SK-N-SH (cell line): Measurements from ENCODE around the gene TOP3A. TPM values are rescaled to one million over a fixed set of nuclear protein-coding genes. Genes with fewer than 3 reads are reported as not detected.

Experiments
- CTCF ChIA-PET: fragments of 300-600, 350-600 bp; formaldehyde crosslinking; extraction: SDS; loops from one replicate; lab custom pipeline; 2021; lab: Yijun Ruan, JAX
- POLR2A ChIA-PET: fragments of 350-600 bp; sonication (Branson Sonifier 250); formaldehyde crosslinking; extraction: SDS; loops from one replicate; lab custom pipeline; 2020; ENCODE audit warnings: antibody characterized with exemption, inconsistent platforms; lab: Yijun Ruan, JAX
- DNase-seq: peaks from one replicate; pipeline ENCODE4 v3.0.0; 2012
- H2AFZ ChIP-seq: fragments of 200-600 bp; sonication (generic); 2 replicates; pipeline ENCODE4 v1.8.1; 2016; ENCODE audit warnings: antibody characterized with exemption, mild to moderate bottlenecking, low read depth
- H3F3A ChIP-seq: fragments of 200-600 bp; sonication (generic); replicated peaks from 2 replicates; pipeline ENCODE3; 2016; ENCODE audit warnings: antibody characterized with exemption, mild to moderate bottlenecking; ENCODE audit not compliant: insufficient read depth
- H3K27ac ChIP-seq, 2 experiments: fragments of 200-500 bp in 1 of 2; fragments of 200-600 bp in 1 of 2; sonication (Bioruptor generic) in 1 of 2; sonication (generic), shearing (Covaris generic) in 1 of 2; 2 replicates each; pipeline versions ENCODE4 v1.5.1 to v1.6.1; 2014 to 2016; ENCODE audit warnings: low read depth in 2 of 2, inconsistent platforms in 1 of 2, low read length in 1 of 2, mild to moderate bottlenecking in 1 of 2, mixed read lengths in 1 of 2
- H3K27me3 ChIP-seq: fragments of 200-600 bp; sonication (generic), shearing (Covaris generic); 2 replicates; pipeline ENCODE4 v1.6.1; 2016; ENCODE audit warnings: mixed run types; ENCODE audit not compliant: insufficient read depth
- H3K36me3 ChIP-seq, 2 experiments: fragments of 200-500 bp in 1 of 2; fragments of 200-600 bp in 1 of 2; sonication (Bioruptor generic) in 1 of 2; sonication (generic) in 1 of 2; replicated peaks in 1 of 2; 2 replicates each; pipeline versions ENCODE3 to v1.5.1; 2014 to 2016; ENCODE audit warnings: low read length in 1 of 2, mild to moderate bottlenecking in 1 of 2; ENCODE audit not compliant: insufficient read depth in 2 of 2, control insufficient read depth in 1 of 2
- H3K4me1 ChIP-seq, 2 experiments: fragments of 200-500 bp in 1 of 2; fragments of 200-600 bp in 1 of 2; sonication (Bioruptor generic) in 1 of 2; sonication (generic), shearing (Covaris generic) in 1 of 2; 2 replicates each; pipeline versions ENCODE4 v1.5.1 to v1.6.1; 2014 to 2016; ENCODE audit warnings: low read depth in 1 of 2, low read length in 1 of 2, mixed run types in 1 of 2; ENCODE audit not compliant: insufficient read depth in 2 of 2, control insufficient read depth in 1 of 2
- H3K4me2 ChIP-seq: fragments of 200-600 bp; sonication (generic), shearing (Covaris generic); 2 replicates; pipeline ENCODE4 v1.6.1; 2017; ENCODE audit warnings: mixed run types
- H3K4me3 ChIP-seq, 2 experiments: fragments of 200-500 bp in 1 of 2; fragments of 200-600 bp in 1 of 2; sonication (Bioruptor generic) in 1 of 2; sonication (generic), shearing (Covaris generic) in 1 of 2; 2 replicates each; pipeline versions ENCODE4 v1.5.1 to v1.8.1; 2014 to 2016; ENCODE audit warnings: low read depth in 2 of 2, inconsistent platforms in 1 of 2, low read length in 1 of 2, mild to moderate bottlenecking in 1 of 2, mixed read lengths in 1 of 2, moderate library complexity in 1 of 2
- H3K79me2 ChIP-seq: fragments of 200-600 bp; sonication (generic); 2 replicates; pipeline ENCODE4 v1.8.1; 2017; ENCODE audit warnings: mild to moderate bottlenecking; ENCODE audit not compliant: insufficient read depth
- H3K9ac ChIP-seq: fragments of 200-600 bp; sonication (generic); 2 replicates; pipeline ENCODE4 v1.6.1; 2017; ENCODE audit warnings: mixed run types
- H3K9me2 ChIP-seq: fragments of 200-600 bp; sonication (generic); 2 replicates; pipeline ENCODE4 v1.6.1; 2017; ENCODE audit warnings: mixed run types
- H3K9me3 ChIP-seq: fragments of 200-600 bp; sonication (generic); 2 replicates; pipeline ENCODE4 v1.6.1; 2017; ENCODE audit warnings: mixed run types, mild to moderate bottlenecking, moderate library complexity
- H4K20me1 ChIP-seq: fragments of 200-600 bp; sonication (generic); 2 replicates; pipeline ENCODE4 v1.6.1; 2017; ENCODE audit warnings: mild to moderate bottlenecking, mixed run types; ENCODE audit not compliant: insufficient read depth
- ELF1 ChIP-seq: IDR thresholded peaks from 2 replicates; pipeline ENCODE4 v1.4.0; 2012
- EZH2phosphoT487 ChIP-seq: fragments of 200-600 bp; sonication (generic); IDR thresholded peaks from 2 replicates; pipeline ENCODE4 v1.6.1; 2017; ENCODE audit warnings: low read depth, mixed run types, mild to moderate bottlenecking, antibody characterized with exemption, moderate library complexity, borderline replicate concordance
- FOSL2 ChIP-seq: IDR thresholded peaks from 2 replicates; pipeline ENCODE4 v1.4.0; 2012; ENCODE audit warnings: low read depth, mild to moderate bottlenecking, moderate library complexity, borderline replicate concordance
- FOXJ3 ChIP-seq: sonication (generic); formaldehyde crosslinking; IDR thresholded peaks from 2 replicates; pipeline ENCODE4 v1.5.1; 2020; ENCODE audit warnings: mild to moderate bottlenecking, missing genetic modification reagents
- MXI1 ChIP-seq: IDR thresholded peaks from 2 replicates; pipeline ENCODE4 v1.6.1; 2012; ENCODE audit warnings: mild to moderate bottlenecking, low read depth, low read length, improper control_type of control experiment
- NFIC ChIP-seq: IDR thresholded peaks from 2 replicates; pipeline ENCODE4 v1.4.0; 2012; ENCODE audit warnings: borderline replicate concordance
- SIN3A ChIP-seq: IDR thresholded peaks from 2 replicates; pipeline ENCODE4 v1.6.1; 2012; ENCODE audit warnings: low read depth, mild to moderate bottlenecking, low read length, moderate library complexity, borderline replicate concordance
- SMC3 ChIP-seq: IDR thresholded peaks from 2 replicates; pipeline ENCODE4 v1.6.1; 2012; ENCODE audit warnings: low read depth, low read length, improper control_type of control experiment
- TEAD4 ChIP-seq: IDR thresholded peaks from 2 replicates; pipeline ENCODE4 v1.4.0; 2012; ENCODE audit warnings: mild to moderate bottlenecking, borderline replicate concordance; ENCODE audit not compliant: insufficient read depth
- YY1 ChIP-seq: IDR thresholded peaks from 2 replicates; pipeline ENCODE4 v1.4.0; 2012; ENCODE audit warnings: low read depth, mild to moderate bottlenecking
- WGBS: methylation state at CpG from one replicate; pipeline ENCODE4 v1.1.6; 2017; ENCODE audit warnings: low lambda C conversion rate; 5-methylcytosine and 5-hydroxymethylcytosine counted together
- polyA plus RNA-seq, 3 experiments: library from polyadenylated mRNA; depleted of rRNA; stranded (reverse); fragments of >200 nt; gene quantifications; 2 replicates each; pipeline ENCODE4 v1.2.3, GENCODE V29; 2012
- TF ChIP-seq, protein P1 (sequence below): fragments of 200-600 bp; sonication (generic); IDR thresholded peaks from 2 replicates; pipeline ENCODE4 v1.6.1; 2017; ENCODE audit warnings: antibody characterized with exemption, mild to moderate bottlenecking, moderate library complexity
- TF ChIP-seq, protein P2 (sequence below): IDR thresholded peaks from 2 replicates; pipeline ENCODE4 v1.4.0; 2012; ENCODE audit warnings: low read depth, borderline replicate concordance
- TF ChIP-seq, protein P3 (sequence below): fragments of 150-350 bp; IDR thresholded peaks from 2 replicates; pipeline ENCODE4 v1.6.1; 2017; ENCODE audit warnings: antibody characterized with exemption, low read length, low read depth, borderline replicate concordance
- TF ChIP-seq, protein P4 (sequence below): IDR thresholded peaks from 2 replicates; pipeline ENCODE4 v1.6.1; 2012; ENCODE audit warnings: mild to moderate bottlenecking, low read depth, low read length, moderate library complexity

Gene TOP3A
- polyA plus RNA-seq, 1 of the 3 experiments (the other 2 are of a cell fraction), result 14.7 TPM

GRCh38 chr17:18247613-18248001 lies 67.2 kb downstream of the TOP3A start:
- H3K36me3 ChIP-seq, result peaks cover 26 to 73% of the 10 kb centered on the region in 2 experiments
- POLR2A ChIA-PET, result interaction anchor here (0.6 kb wide), 1 partner anchor 21 kb away, joined by 3 read pairs; no protein-coding TSS in a partner anchor

GRCh38 chr17:18246880-18247612 lies 67.7 kb downstream of the TOP3A start:
- H3K79me2 ChIP-seq, result no peaks in the 10 kb centered on the region
- peaks cover 14% of the 10 kb centered on the region for H3F3A ChIP-seq
- DNase-seq, result peak; percentile 87
- WGBS, result 88% methylated on average over 43 of the region's 46 CpGs
- TF ChIP-seq SIN3A, result no peak
- no peak for TF ChIP-seq FOSL2
- TF ChIP-seq, protein P1, sequence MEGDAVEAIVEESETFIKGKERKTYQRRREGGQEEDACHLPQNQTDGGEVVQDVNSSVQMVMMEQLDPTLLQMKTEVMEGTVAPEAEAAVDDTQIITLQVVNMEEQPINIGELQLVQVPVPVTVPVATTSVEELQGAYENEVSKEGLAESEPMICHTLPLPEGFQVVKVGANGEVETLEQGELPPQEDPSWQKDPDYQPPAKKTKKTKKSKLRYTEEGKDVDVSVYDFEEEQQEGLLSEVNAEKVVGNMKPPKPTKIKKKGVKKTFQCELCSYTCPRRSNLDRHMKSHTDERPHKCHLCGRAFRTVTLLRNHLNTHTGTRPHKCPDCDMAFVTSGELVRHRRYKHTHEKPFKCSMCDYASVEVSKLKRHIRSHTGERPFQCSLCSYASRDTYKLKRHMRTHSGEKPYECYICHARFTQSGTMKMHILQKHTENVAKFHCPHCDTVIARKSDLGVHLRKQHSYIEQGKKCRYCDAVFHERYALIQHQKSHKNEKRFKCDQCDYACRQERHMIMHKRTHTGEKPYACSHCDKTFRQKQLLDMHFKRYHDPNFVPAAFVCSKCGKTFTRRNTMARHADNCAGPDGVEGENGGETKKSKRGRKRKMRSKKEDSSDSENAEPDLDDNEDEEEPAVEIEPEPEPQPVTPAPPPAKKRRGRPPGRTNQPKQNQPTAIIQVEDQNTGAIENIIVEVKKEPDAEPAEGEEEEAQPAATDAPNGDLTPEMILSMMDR, result no peak
- TF ChIP-seq, protein P2, sequence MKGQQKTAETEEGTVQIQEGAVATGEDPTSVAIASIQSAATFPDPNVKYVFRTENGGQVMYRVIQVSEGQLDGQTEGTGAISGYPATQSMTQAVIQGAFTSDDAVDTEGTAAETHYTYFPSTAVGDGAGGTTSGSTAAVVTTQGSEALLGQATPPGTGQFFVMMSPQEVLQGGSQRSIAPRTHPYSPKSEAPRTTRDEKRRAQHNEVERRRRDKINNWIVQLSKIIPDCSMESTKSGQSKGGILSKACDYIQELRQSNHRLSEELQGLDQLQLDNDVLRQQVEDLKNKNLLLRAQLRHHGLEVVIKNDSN, result no peak
- no peak for TF ChIP-seq YY1
- TF ChIP-seq, protein P3, sequence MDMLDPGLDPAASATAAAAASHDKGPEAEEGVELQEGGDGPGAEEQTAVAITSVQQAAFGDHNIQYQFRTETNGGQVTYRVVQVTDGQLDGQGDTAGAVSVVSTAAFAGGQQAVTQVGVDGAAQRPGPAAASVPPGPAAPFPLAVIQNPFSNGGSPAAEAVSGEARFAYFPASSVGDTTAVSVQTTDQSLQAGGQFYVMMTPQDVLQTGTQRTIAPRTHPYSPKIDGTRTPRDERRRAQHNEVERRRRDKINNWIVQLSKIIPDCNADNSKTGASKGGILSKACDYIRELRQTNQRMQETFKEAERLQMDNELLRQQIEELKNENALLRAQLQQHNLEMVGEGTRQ, result no peak
- TF ChIP-seq SMC3, result no peak
- TF ChIP-seq TEAD4, result no peak
- TF ChIP-seq NFIC, result no peak
- TF ChIP-seq FOXJ3, result no peak
- TF ChIP-seq, protein P4, sequence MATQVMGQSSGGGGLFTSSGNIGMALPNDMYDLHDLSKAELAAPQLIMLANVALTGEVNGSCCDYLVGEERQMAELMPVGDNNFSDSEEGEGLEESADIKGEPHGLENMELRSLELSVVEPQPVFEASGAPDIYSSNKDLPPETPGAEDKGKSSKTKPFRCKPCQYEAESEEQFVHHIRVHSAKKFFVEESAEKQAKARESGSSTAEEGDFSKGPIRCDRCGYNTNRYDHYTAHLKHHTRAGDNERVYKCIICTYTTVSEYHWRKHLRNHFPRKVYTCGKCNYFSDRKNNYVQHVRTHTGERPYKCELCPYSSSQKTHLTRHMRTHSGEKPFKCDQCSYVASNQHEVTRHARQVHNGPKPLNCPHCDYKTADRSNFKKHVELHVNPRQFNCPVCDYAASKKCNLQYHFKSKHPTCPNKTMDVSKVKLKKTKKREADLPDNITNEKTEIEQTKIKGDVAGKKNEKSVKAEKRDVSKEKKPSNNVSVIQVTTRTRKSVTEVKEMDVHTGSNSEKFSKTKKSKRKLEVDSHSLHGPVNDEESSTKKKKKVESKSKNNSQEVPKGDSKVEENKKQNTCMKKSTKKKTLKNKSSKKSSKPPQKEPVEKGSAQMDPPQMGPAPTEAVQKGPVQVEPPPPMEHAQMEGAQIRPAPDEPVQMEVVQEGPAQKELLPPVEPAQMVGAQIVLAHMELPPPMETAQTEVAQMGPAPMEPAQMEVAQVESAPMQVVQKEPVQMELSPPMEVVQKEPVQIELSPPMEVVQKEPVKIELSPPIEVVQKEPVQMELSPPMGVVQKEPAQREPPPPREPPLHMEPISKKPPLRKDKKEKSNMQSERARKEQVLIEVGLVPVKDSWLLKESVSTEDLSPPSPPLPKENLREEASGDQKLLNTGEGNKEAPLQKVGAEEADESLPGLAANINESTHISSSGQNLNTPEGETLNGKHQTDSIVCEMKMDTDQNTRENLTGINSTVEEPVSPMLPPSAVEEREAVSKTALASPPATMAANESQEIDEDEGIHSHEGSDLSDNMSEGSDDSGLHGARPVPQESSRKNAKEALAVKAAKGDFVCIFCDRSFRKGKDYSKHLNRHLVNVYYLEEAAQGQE, result no peak
- TF ChIP-seq MXI1, result no peak
- TF ChIP-seq ELF1, result no peak
- no peaks in the 10 kb centered on the region for H3K9me3 ChIP-seq
- no peaks in the 10 kb centered on the region for H3K9me2 ChIP-seq
- no peak overlapping the region for H2AFZ ChIP-seq
- no peaks in the 10 kb centered on the region for H3K4me1 ChIP-seq
- ChIA-PET CTCF (interaction anchor here (0.6 to 3.8 kb wide), 8 partner anchors 10 to 30 kb away, joined by 3 to 26 read pairs (median 6); partner anchors contain the start of genes FLII and LLGL1), POLR2A (no interaction called here)
- no peaks in the 10 kb centered on the region for H3K27me3 ChIP-seq
- peaks cover 26 to 71% of the 10 kb centered on the region in 2 experiments for H3K36me3 ChIP-seq
- peaks cover 6% of the 10 kb centered on the region; the same call in 1 of the 2 replicates for H4K20me1 ChIP-seq
- H3K4me3 ChIP-seq, result no peak overlapping the region
- H3K9ac ChIP-seq, result no peak overlapping the region
- H3K27ac ChIP-seq, result no peak overlapping the region
- H3K4me2 ChIP-seq, result no peak overlapping the region

More at GRCh38 chr17:18247613-18248001, 67.2 kb downstream of the TOP3A start:
- H3K9me3 ChIP-seq, result no peaks in the 10 kb centered on the region
- H3K27ac ChIP-seq, result no peak overlapping the region
- no peaks in the 10 kb centered on the region for H3K79me2 ChIP-seq
- peaks cover 14% of the 10 kb centered on the region for H3F3A ChIP-seq
- TF ChIP-seq EZH2phosphoT487, result no peak
- H3K9ac ChIP-seq, result no peak overlapping the region
- H3K4me3 ChIP-seq, result no peak overlapping the region
- 92% methylated on average over 24 of the region's 30 CpGs for WGBS
- H3K4me2 ChIP-seq, result no peak overlapping the region
- H3K4me1 ChIP-seq, result no peaks in the 10 kb centered on the region
- no peaks in the 10 kb centered on the region for H3K27me3 ChIP-seq
- no peaks in the 10 kb centered on the region for H3K9me2 ChIP-seq
- peaks cover 6% of the 10 kb centered on the region; the same call in 1 of the 2 replicates for H4K20me1 ChIP-seq
- DNase-seq, result no peak
- CTCF ChIA-PET, result interaction anchor here (0.6 to 3.8 kb wide), 9 partner anchors 10 to 31 kb away, joined by 3 to 26 read pairs (median 4); partner anchors contain the start of genes FLII and LLGL1
- H2AFZ ChIP-seq, result no peak overlapping the region
